Left renal pelvis (tissue), 4 donors: ENCODE measurements around the gene CYSTM1. TPM values are rescaled to one million over a fixed set of nuclear protein-coding genes. Genes with fewer than 3 reads are reported as not detected.

Experiments used
- DNase-seq, 4 donors: peaks; one replicate each; pipeline ENCODE4 v3.0.0-alpha.2; 2013; ENCODE audit warnings: low read depth in 4 of 4, low spot score in 3 of 4
- polyA plus RNA-seq, 4 donors: library from polyadenylated mRNA; unstranded; fragments of 120-200 nt; gene quantifications; one replicate each; pipeline ENCODE4 v1.2.1, GENCODE V29; 2013; ENCODE audit not compliant: insufficient read length in 4 of 4

The CYSTM1 gene
- polyA plus RNA-seq, 4 donors: 20.3 to 67.4 (median 65.4) TPM

DNA sequence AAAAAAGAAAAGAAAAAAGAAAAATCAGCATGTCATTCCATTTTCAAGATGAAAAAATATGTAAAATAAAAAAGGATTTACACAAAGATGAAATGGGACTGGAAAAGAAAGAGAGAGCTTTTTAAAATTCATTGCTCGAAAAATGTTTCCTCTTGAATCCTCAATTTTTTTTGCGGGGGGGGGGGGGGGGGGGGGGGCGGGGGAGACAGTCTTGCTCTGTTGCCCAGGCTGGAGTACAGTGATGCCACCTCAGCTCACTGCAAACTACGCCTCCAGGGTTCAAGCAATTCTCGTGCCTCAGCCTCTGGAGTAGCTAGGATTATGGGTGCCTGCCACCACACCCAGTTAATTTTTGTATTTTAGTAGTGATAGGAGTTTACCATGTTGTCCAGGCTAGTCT, 111.4 kb downstream of the CYSTM1 start:
- DNase-seq: no peak

DNA sequence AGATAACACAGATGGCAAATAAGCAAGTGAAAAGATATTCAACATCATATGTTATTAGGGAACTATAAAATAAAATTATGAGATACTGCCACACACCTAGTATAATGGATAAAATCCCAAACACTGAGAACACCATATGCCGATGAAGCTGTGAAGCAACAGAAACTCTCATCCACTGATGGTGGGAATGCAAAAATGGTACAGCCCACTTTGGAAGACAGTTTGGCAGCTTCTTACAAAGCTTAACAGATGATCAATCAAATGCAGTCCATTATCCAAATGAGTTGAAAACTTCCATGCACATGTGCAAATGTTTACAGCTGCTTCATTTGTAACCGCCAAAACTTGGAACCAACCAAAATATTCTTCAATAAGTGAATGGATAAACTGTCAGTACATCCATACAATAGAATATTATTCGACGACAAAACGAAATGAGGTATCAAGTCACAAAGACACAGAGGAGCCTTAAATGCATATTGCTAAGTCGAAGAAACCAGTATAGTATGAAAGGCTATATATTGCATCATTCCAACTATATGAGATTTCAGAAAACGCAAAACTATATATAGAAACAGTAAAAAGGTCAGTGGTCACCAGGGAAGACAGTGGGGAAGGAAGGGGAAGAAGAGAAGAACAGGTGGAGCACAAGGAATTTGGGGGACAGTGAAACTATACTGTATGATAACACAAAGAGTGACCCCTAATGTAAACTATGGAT, 113.0 kb downstream of the CYSTM1 start:
- DNase-seq: no peak

- no peak for DNase-seq
These were observed 117.4 kb downstream of the CYSTM1 start for GRCh38 chr5:140292212-140293036.

Other genes starting within 250 kb of the CYSTM1 start
- gene NRG2, start 131.9 kb upstream of the CYSTM1 start, polyA plus RNA-seq: 1 to 10 TPM in 3 of 4 donors, under 1 TPM in 1; 0.93 to 2.2 (median 1.6) TPM
- gene PURA, start 61.1 kb upstream of the CYSTM1 start, polyA plus RNA-seq: 10 to 100 TPM; 11.2 to 14.8 (median 13.5) TPM
- 1 to 10 TPM; 7.2 to 8.6 (median 8.3) TPM for gene IGIP, start 49.3 kb upstream of the CYSTM1 start, polyA plus RNA-seq
- 100 to 1,000 TPM in 2 of 4 donors, 10 to 100 TPM in 2; 75.5 to 110 (median 94.8) TPM for gene PFDN1, start 127.9 kb downstream of the CYSTM1 start, polyA plus RNA-seq
- gene HBEGF, start 171.4 kb downstream of the CYSTM1 start, polyA plus RNA-seq: 10 to 100 TPM in 3 of 4 donors, 1 to 10 TPM in 1; 8.9 to 11.4 (median 10.7) TPM
- gene SLC4A9, start 185.0 kb downstream of the CYSTM1 start, polyA plus RNA-seq: 10 to 100 TPM in 3 of 4 donors, under 1 TPM in 1; 0.63 to 51.1 (median 16.0) TPM
- 100 to 1,000 TPM in 3 of 4 donors, 10 to 100 TPM in 1; 95.9 to 125 (median 111) TPM for gene ANKHD1, start 226.6 kb downstream of the CYSTM1 start, polyA plus RNA-seq